Activated CD4-positive, alpha-beta T cell treated with anti-CD3 and anti-CD28 coated beads, Interleukin-2, Interleukin-6, amounts not matched to agents 100 ng/mL and 50 ng/mL, durations not matched to agents 16 hours and 8 hours (primary cell): Measurements from ENCODE around the gene ANTXR1.

ENCODE experiments used
- DNase-seq: peaks from one replicate; pipeline ENCODE4 v3.0.0-alpha.2; 2020

Gene ANTXR1

GRCh38 chr2:69138793-69139459 is 125.9 kb downstream of the ANTXR1 start:
- DNase-seq = no peak

GRCh38 chr2:69139778-69140670 is 127.0 kb downstream of the ANTXR1 start:
- no peak for DNase-seq

- no peak for DNase-seq
Observed at GRCh38 chr2:69141061-69141460, 128.1 kb downstream of the ANTXR1 start.

DNA sequence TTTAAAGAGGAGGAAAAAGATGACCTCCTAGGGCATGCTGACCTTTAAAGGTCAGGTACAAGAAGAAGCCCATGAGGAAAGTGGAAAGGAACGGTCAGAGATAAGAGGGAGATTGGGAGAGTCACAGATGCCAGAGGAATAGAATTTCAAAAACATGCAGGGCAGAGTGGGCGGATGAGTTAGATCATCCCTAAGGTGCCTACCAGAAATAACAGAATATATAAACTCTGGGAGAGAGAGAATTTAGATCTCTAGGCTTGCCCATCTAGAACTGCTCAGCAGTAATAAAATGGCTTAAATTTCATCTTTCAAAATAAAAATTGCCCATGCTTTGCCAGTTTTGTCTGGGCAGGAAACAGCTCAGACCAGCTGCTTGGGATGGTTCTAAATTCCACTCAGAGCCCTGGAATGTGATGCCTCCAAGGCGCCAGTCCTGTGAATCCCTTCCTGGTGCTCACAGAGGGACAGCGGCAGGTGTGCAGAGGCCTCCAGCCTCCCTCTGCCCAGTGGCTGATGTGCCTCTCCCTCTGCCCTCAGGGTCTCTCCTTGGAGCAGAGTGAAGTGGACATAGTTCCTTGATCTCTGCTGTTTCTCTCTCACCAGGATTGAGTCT is 130.9 kb downstream of the ANTXR1 start:
- no peak for DNase-seq

DNA sequence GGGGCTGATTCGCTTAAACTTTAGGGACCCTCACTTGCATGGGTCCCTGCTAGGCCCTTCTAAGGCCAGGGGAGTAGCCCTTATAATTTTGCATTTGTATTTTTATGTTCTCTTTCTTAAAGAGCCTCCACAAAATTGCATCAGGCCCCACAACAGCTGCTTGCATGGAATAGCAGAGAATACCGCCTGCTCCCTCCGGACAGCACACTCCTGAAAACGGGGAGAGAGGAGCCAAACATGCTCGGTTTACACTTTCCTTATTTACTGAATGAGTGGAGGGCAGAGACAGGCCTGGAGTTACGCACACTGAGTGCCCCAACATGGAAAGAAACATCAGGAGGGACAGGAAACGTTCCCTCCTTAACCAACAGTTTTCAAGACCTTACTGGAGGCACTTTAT is 132.2 kb downstream of the ANTXR1 start:
- DNase-seq = no peak

DNA sequence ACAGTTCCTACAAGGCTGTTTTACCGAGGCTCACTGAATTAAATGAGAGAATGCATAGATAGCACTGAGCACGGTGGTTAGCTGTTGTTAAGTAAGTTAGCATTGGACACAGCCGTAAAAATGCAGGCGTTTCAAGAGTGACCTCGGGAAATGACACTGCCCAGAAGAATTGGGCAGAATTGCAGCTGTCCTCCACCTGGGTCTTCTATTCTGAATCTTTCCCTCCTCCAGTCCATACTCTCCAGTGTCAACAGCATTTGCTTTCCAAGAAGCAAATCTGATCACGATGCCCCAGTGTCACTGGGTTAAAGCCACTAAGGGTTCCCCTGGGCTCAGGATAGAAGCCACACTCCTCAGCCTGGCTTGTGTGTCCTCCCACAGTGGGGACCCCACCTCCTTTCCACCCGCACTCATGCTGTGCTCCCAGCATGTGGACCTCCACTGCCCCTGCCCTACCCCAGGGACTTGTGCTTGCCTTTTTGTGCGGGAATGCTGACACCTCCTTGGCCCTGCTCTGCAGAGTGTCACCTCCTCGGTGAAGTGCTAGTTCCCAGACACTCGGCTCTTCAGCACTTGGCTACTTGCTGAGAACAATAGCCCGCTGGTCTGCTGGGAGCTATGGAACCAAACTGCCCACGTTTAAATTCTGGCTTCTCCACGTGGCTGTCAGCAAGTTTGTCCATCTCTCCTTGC is 135.0 kb downstream of the ANTXR1 start:
- DNase-seq = no peak

DNA sequence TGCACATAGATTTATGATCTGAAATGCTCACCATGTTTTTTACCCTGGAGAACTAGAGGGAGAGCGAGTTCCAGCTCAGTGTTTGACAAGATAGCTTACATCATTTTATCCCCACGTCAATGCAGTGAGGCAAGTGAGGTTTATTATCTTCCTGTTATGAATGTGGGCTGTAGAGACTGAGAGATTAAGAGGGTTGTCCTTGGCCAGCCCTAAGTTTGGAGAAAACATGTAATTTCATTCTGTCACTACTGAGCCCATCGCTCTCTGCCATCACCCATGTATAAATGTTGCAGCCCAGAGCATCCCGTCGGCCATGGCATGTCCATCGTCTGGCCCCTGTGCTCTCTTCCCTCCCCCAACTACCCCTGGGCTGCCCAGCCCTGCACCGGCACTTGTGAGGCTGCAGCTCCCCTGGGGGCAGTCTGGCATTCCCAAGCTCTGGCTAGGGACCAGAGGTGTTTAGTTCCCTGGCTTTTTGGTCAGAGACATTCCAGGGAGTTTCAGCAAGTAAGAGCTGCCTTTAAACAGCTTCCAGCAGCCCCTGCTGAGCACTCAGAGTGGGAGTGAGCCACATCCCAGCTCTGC is 136.7 kb downstream of the ANTXR1 start:
- no peak for DNase-seq

DNA sequence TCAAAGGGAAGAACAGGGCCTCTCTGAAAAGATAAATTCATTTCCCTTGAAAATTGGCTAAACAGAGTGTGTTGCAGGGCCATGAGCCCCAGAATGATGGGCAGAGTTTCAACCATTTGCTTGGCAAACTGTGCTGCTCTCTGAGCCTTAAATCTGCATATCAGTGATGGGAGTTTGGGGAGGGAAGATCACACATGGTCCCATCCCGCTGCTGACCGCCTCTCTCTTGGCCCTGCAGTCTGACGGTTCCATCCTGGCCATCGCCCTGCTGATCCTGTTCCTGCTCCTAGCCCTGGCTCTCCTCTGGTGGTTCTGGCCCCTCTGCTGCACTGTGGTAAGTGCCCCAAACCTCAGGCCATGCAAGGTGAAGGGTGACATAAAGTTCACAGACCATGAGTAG is 139.0 kb downstream of the ANTXR1 start:
- no peak for DNase-seq

- no peak for DNase-seq
Observed at GRCh38 chr2:69152847-69153583, 140.0 kb downstream of the ANTXR1 start.

DNA sequence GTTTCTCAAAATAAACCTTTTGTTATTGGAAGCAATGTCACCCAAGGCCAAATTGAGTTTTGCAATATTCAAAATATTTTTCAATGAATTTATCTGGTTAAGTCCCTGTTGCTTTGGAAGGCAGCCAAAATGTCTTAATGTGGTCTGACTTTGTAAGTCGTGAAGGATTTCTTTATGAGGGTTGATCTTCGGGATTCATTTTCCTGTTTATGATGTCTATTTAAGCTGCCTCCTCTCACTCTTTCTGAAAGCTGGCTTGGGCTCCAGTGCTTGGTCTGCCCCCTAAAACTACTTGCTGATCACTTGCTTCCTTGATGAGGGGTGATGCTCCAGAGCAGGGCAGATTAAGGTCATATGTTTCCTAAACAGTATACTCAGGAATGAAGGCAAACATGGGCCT is 141.1 kb downstream of the ANTXR1 start:
- DNase-seq = no peak

DNA sequence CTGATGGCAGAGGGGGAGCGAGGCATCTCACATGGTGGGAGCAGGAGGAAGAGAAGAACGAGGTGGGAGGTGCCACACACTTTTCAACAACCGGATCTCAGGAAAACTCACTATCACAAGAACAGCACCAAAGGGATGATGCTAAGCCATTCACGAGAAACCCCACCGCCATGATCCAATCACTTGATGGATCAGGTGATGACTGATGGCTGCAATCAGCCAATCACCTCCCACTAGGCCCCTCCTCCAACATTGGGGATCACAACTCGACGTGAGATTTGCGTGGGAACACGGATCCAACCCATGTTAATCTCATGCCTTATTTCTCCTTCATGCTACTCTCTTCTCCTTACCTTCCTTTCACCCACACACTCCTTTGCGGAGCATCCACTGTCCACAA is 143.6 kb downstream of the ANTXR1 start:
- no peak for DNase-seq

GRCh38 chr2:69157441-69157840 is 144.5 kb downstream of the ANTXR1 start:
- DNase-seq = no peak

DNA sequence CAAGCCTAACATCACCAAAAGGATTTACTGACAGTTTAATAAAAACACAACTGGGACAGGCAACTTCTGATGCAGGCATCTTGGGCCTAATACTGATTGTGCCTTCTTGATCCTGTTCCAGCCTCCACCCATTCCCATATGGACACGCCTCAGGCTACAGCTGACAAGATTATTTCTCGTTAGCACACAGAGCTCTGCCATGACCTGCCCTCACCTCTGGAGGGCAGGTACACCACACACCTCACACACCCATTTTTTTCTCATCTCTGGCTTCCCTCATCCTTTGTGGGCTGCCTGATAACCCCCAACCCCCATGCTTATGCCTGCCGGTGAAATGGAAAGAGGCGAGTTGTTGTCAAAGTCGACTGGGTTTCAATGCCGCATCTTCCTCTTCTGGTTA is 147.0 kb downstream of the ANTXR1 start:
- DNase-seq = no peak

DNA sequence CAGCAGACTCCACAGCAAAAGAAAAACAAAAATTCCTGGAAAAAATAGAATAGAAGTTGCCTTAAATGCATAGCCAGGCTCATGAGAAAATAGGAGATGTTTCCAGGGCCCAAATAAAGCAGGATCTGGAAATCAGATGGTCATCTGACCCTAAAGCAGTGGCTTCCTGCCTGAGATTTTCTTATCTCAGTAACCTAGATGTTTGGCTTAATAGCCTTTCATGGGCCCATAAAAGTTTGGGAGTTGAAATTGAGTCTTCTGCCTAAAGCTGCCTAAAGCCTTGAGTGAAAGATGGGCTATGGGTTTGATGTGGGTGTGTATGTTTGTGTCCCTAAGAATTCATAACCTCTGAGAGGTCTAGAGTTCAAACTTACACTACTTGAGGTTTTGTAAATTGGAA is 149.1 kb downstream of the ANTXR1 start:
- DNase-seq = no peak

- peak; percentile 6 for DNase-seq
Observed at GRCh38 chr2:69163109-69163508, 150.1 kb downstream of the ANTXR1 start.

DNA sequence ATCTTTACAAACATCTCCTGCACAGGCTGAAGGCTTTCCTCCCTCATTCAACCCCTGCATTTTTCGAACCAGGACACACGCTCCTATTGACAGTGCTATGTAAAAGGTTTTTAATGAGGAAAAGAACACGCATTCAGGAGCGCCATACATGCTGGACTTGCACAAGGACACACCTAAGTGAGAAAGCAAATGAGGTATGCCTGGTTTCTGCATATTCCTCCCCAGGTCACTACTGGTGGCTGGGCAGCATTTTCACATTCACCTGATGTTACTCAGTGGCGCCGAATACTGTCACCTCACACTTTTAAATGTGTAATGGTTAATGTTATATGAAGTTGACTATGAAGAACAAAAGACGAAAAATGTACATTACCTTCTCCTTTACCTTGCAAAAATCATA is 150.6 kb downstream of the ANTXR1 start:
- DNase-seq = no peak

DNA sequence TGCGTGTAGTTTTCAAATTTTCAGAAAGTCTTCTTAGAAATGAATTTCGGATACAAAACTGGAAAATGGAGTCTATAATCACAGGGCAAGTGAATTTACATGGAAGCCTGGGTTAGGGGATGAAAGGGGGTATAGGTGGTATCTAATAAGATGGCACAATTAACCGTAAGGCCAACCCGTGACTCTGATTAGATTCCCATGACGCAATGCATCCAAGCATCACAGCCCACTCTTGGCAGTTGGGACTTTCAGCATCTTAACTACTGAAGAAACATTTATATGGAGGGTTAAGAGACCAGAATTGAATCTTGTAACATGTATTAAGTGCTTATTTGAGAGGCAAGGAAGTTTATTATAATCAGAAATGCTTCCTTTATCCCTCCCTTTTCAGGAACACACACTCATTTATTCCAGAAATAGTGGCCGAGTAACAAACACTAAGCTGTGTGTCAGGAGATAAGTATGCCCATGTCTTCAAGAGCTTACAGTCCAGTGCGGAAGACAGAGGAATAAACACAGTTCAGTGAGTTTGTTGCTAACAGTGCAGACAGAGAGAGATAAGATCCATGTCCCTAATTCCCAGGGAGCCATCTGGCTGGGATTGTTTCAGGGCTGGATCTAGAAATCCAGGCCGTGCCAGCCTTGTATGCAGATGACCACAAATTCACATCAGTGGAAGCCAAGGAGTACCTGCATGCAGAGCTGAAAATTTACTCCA is 151.2 kb downstream of the ANTXR1 start:
- no peak for DNase-seq

- no peak for DNase-seq
Observed at GRCh38 chr2:69165091-69165880, 152.3 kb downstream of the ANTXR1 start.

GRCh38 chr2:69166465-69166811 is 153.5 kb downstream of the ANTXR1 start:
- no peak for DNase-seq

DNA sequence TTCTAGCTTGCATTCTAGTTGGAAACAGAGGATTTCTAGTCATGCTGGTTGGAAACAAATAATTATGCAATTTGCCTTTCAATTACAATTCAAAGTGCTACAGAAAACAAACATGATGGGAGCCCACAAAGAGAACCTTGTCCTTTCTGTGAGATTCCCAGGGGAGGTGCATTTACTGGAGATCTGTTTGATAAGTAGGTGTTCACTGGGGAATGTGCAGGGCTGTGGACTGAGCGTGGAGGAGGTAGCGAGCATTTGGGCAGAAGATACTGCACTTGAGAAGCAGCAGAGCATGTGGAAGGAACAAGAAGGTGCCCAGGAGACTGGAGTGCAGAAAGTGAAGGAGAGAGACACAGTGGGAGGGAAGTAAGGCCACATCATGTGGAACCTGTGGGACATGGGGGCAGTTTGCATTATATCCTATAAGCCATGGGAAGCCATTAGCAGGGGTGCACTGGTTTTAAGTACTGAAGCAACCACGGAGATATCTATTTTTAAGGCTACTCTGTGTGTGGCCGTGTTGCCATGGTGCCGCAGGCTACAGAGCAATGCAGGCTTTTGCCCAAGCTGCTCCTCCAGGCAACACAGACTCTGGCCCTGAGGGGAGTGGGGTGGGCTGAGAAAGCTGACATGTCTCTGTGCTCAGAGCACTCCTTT is 154.0 kb downstream of the ANTXR1 start:
- no peak for DNase-seq
